GF-D8 (cell line): ENCODE data around the gene RTL10.

ENCODE experiments used
- DNase-seq: peaks from one replicate; lab custom pipeline; 2025; lab: John Stamatoyannopoulos, UW

RTL10 gene

DNA sequence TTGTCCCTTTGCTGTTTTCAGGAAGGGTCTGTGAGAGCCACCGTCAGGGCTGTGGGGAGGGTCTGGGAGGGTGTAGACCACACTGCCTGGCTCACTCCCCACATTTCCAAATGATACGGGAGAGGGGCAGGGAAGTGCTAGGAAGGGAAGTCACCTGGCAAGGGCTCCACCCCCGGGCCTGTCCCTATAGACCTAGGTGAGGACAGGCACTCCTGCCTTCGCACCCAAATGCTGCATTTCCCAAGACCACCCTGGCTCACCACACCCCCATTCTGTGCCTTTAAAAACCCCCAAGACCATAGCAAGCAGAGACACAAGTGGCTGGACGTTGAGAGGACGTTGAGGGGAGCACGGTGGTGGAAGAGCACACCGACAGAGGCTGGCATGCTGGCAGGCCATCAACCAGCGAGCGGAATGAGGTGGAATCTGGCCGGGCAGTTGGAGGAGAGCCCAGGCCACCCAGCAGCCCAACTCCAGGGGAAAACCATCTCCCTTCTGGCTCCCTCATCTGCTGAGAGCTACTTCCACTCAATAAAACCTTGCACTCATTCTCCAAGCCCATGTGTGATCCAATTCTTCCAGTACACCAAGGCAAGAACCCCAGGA is 45.7 kb downstream of the RTL10 start:
- no peak for DNase-seq

DNA sequence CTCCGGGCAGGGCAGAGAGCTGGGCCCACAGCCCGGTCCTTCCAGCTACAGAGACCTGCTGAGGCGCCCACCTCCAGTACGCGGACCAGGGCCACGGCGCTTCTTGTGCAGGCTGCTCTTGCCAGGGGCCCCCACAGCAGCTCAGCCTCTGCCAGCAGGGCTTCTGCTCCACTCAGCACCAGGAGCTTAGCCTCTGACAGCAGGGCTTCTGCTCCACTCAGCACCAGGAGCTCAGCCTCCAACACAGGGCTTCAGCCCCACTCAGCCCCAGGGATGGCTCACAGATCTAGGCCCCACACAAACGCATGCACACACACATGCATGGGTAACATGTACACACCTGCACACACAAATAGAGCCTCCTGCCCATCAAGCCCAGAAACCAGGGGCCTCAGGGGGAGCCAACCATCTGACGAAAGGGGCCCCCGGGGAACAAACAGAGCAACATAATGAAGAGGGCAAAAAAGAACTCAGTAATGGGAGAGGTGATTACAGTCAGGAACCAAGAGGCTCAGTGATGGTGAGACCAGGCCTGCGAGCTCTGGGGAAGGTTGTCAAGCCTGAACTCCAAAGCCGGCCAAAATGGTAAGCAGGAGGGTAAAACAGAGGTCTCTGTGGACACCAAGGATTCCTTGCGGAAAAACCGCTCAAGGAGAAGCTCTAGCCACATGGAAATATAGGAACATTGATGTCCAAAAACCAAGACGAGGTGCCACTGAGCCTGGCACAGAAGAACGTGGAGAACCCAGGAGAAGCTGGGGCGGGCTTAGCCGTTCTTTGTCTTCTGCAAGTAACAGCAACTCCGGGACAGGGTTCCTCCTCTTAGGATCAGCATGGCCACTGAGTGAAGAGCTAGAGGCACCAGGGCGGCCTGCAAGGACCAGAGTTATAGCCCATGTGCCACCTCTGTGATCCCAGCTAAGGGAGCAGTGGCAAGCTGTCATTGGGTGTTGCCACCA is 46.5 kb downstream of the RTL10 start:
- DNase-seq, result no peak

DNA sequence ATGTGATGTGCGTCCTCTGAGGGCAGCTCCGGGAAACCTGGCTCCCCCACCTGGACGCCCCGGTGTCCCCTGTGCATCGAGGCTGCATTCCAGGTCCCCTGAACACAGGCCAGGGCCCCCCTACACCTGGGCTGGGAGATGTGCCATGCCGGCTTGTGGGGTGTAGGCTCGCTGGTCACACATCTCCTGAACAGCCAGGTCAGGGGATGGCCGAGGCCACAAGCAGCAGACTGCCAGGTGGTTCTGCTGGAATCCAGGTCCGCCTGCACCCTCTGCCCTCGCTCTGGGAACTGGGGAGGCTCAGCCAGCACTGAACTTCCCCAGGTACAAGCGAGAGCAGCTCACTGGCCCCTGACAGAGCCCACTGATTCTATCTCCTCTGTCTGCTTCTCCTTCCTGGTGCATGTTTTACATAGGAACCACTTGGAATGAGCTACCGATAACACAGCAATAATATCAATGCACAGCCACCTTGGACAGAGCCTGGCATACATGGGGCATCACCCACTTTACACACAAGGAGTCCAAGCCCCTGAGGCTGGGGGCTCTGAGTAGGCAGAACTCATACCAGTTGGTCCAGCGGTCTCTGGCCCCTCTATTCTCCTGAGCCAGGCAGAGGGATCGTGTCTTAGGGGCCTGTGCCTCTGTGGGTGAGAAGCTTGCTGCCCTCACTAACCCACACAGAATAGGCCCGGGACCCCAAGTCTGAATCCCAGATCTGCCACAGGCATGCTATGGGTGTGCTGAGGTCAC is 47.3 kb downstream of the RTL10 start:
- no peak for DNase-seq

DNA sequence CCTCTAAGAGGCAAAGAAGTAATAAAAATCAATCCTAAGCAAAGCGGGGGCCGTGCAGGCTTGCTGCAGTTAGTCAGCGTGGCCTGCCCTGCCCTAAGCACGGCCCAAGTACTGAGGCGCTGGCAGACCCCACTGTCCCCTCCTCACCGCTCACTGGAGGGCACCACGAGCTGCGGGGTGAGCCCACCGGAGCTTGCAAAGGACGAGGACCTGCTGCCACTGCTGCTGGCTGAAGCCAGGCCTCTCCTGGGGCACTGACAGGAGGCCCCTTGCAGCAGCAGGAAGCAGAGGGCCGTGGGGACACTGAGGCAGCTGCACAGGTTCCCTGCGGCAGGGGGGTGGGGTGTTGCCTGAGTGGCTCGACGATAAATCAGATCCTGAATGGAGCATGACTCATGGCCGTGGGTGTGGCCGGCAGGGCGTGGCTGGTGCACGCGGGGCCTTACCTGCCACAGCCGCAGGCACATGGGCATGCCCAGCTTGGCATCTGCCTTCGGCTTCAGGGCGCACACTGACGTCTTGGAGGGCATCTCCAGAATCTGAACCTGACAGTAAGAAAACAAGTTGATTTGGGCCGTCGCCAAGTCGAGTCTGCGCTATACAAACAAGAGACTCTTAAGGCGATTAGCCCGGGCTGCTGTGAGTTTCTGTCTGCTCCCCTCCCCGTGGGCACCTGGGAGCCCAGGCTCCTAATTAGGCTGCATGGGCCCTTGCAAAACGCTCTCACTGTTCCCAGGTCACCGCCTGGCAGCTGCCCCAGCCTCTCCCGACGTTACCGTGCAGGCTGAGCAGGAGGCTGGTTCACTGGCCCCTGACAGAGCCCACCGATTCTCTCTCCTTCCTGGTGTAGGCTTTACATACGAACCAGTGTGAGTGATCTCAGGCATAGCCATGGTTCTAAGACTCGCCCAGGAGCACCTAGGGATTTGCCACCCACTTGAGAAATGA is 48.2 kb downstream of the RTL10 start:
- DNase-seq, result no peak

DNA sequence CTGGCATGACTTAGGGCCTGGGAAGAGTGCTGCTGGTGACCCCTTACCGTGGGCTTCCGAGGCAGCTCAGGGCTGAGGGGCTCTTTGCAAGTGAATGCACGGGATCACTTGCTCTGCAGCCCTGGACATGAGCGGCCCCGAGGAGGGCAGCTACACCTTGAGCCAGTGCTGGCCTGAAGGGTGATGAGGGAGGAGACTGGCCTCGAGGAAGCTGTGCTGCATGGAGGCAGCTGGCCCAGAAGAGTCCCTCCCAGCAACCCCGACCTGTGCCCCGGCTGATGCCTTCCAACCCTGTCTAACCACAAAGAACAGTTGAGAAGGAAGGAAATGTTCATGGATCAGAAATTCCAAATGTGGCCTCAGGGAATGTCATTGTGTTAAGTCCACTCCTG is 48.9 kb downstream of the RTL10 start:
- DNase-seq, result no peak
